K562 (cell line): Measurements from ENCODE around the gene ARL16. TPM values are rescaled to one million over a fixed set of nuclear protein-coding genes. Genes with fewer than 3 reads are reported as not detected.

ENCODE experiments used
- ELK3 ChIP-seq: fragments of 450-650 bp; formaldehyde crosslinking; IDR thresholded peaks from 2 replicates; pipeline ENCODE4 v1.4.0; 2020; ENCODE audit warnings: mild to moderate bottlenecking
- EWSR1 ChIP-seq: fragments of 450-650 bp; IDR thresholded peaks from 2 replicates; pipeline ENCODE4 v1.6.1; 2018; ENCODE audit warnings: borderline replicate concordance, mild to moderate bottlenecking, low read depth, moderate library complexity; ENCODE audit not compliant: partially characterized antibody
- FOXP4 ChIP-seq: sonication (generic); formaldehyde crosslinking; IDR thresholded peaks from 2 replicates; pipeline ENCODE4 v1.8.0; 2022; ENCODE audit warnings: mild to moderate bottlenecking, missing genetic modification reagents, borderline replicate concordance
- HCFC1 ChIP-seq: IDR thresholded peaks from 2 replicates; pipeline ENCODE4 v1.6.1; 2012; ENCODE audit warnings: low read depth, low read length, improper control_type of control experiment
- KAT2B ChIP-seq: IDR thresholded peaks from one replicate; pipeline ENCODE4 v1.6.1; 2012; ENCODE audit warnings: low read depth, mild to moderate bottlenecking, control low read depth, inconsistent platforms, low read length, moderate library complexity
- MAFF ChIP-seq: IDR thresholded peaks from 2 replicates; pipeline ENCODE4 v1.6.1; 2012; ENCODE audit warnings: low read length, improper control_type of control experiment
- POLR2A ChIP-seq: fragments of 450-650 bp; conservative IDR thresholded peaks from 2 replicates; pipeline ENCODE4 v1.6.1; 2016
- POLR2B ChIP-seq: fragments of 450-650 bp; IDR thresholded peaks from 2 replicates; pipeline ENCODE4 v1.6.1; 2018; ENCODE audit warnings: low read depth; ENCODE audit not compliant: partially characterized antibody
- RBBP5 ChIP-seq: fragments of 200-600 bp; sonication (generic); IDR thresholded peaks from 2 replicates; pipeline ENCODE4 v1.6.1; 2012; ENCODE audit warnings: borderline replicate concordance, mild to moderate bottlenecking, low read length, control low read depth, inconsistent platforms; ENCODE audit not compliant: insufficient read depth, poor library complexity, severe bottlenecking
- RBM39 ChIP-seq: fragments of 200-400 bp; formaldehyde crosslinking; optimal IDR thresholded peaks from 2 replicates; pipeline ENCODE3; 2018; ENCODE audit warnings: low read depth, low read length
- SLC30A9 ChIP-seq: fragments of 250-450 bp; sonication (Bioruptor Pico); IDR thresholded peaks from 2 replicates; pipeline ENCODE4 v1.8.0; 2022; ENCODE audit warnings: mild to moderate bottlenecking, moderate library complexity
- SP2 ChIP-seq: IDR thresholded peaks from 2 replicates; pipeline ENCODE4 v1.6.1; 2011; ENCODE audit warnings: mild to moderate bottlenecking, low read depth, low read length, moderate library complexity; ENCODE audit not compliant: poor library complexity, severe bottlenecking; ENCODE audit errors: extremely low read depth
- TBP ChIP-seq: optimal IDR thresholded peaks from 2 replicates; pipeline ENCODE3; 2011; ENCODE audit warnings: low read depth, low read length, improper control_type of control experiment
- TGIF2 ChIP-seq: sonication (generic); formaldehyde crosslinking; IDR thresholded peaks from 2 replicates; pipeline ENCODE4 v1.8.1; 2022; ENCODE audit warnings: mild to moderate bottlenecking, missing genetic modification reagents, moderate library complexity
- ZNF384 ChIP-seq: IDR thresholded peaks from 2 replicates; pipeline ENCODE4 v1.6.1; 2012; ENCODE audit warnings: low read depth, low read length, improper control_type of control experiment
- ZNF398 ChIP-seq: fragments of 250-450 bp; sonication (Bioruptor Pico); IDR thresholded peaks from 2 replicates; pipeline ENCODE4 v1.8.0; 2021; ENCODE audit warnings: moderate library complexity, mild to moderate bottlenecking, inconsistent platforms
- ZNF780A ChIP-seq: fragments of 250-450 bp; sonication (Bioruptor Pico); IDR thresholded peaks from 2 replicates; pipeline ENCODE4 v1.5.0; 2021; ENCODE audit warnings: mild to moderate bottlenecking
- polyA plus RNA-seq, 8 experiments: library from polyadenylated mRNA; depleted of rRNA in 4 of 8; stranded (reverse) in 5 of 8; unstranded in 3 of 8; fragments of >200 nt; fragmentation: Nextera tagmentation in 2 of 8; fragmentation: Illumina TruSeq in 1 of 8; extraction: Ambion mirVana in 2 of 8; extraction: Trizol in 1 of 8; gene quantifications; 2 replicates each; pipeline versions ENCODE4 v1.2.1 to v1.2.3, GENCODE V29; 2011 to 2014; ENCODE audit warnings: inconsistent platforms in 1 of 8, missing spikeins in 1 of 8
- total RNA-seq, 7 experiments: library from RNA; depleted of rRNA in 6 of 7; stranded (reverse); fragments of >200 nt in 6 of 7; fragmentation: Illumina TruSeq in 2 of 7; extraction: Trizol in 2 of 7; gene quantifications; 2 replicates each; pipeline versions ENCODE4 v1.2.1 to v1.2.3, GENCODE V29; 2011 to 2021; ENCODE audit warnings: low replicate concordance in 1 of 7
- TF ChIP-seq, protein P1 (sequence below): fragments of 250-450 bp; sonication (Bioruptor Pico); IDR thresholded peaks from 2 replicates; pipeline ENCODE4 v1.5.0; 2020; ENCODE audit warnings: mild to moderate bottlenecking
- TF ChIP-seq, protein P2 (sequence below), 2 experiments: fragments of 450-650 bp in 1 of 2; sonication (generic) in 1 of 2; formaldehyde crosslinking in 1 of 2; IDR thresholded peaks in 1 of 2; conservative IDR thresholded peaks in 1 of 2; 2 replicates each; pipeline versions ENCODE4 v1.6.1 to v1.8.1; 2016 to 2023; ENCODE audit warnings: mild to moderate bottlenecking in 2 of 2, moderate library complexity in 2 of 2, inconsistent platforms in 1 of 2, missing genetic modification reagents in 1 of 2

Gene ARL16
- total and polyA plus RNA-seq, 9 of the 15 experiments (the other 6 are each of a cell fraction or from before 2014, with no cell fraction given), result 5.4 to 32.4 (median 22.6) TPM

- TF ChIP-seq ZNF398 (CRISPR knock-in tag), result no peak
- TF ChIP-seq POLR2B, result peak; percentile 43
- no peak for TF ChIP-seq FOXP4 (CRISPR knock-in tag)
- TF ChIP-seq ELK3 (CRISPR knock-in tag), result no peak
- no peak for TF ChIP-seq RBM39
- no peak for TF ChIP-seq SP2
- peak; percentile 98 for TF ChIP-seq ZNF384
- TF ChIP-seq EWSR1, result no peak
- TF ChIP-seq TGIF2 (CRISPR knock-in tag), result no peak
- TF ChIP-seq KAT2B, result no peak
- no peak for TF ChIP-seq RBBP5
- no peak for TF ChIP-seq SLC30A9 (CRISPR knock-in tag)
- TF ChIP-seq TBP, result no peak
- peak; percentile 66 for TF ChIP-seq POLR2A
- TF ChIP-seq HCFC1, result no peak
- TF ChIP-seq ZNF780A (CRISPR knock-in tag), result no peak
- TF ChIP-seq, protein P1, sequence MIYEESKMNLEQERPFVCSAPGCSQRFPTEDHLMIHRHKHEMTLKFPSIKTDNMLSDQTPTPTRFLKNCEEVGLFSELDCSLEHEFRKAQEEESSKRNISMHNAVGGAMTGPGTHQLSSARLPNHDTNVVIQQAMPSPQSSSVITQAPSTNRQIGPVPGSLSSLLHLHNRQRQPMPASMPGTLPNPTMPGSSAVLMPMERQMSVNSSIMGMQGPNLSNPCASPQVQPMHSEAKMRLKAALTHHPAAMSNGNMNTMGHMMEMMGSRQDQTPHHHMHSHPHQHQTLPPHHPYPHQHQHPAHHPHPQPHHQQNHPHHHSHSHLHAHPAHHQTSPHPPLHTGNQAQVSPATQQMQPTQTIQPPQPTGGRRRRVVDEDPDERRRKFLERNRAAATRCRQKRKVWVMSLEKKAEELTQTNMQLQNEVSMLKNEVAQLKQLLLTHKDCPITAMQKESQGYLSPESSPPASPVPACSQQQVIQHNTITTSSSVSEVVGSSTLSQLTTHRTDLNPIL (CRISPR knock-in tag), result no peak
- peak; percentile 100 for TF ChIP-seq MAFF
- TF ChIP-seq, protein P2, sequence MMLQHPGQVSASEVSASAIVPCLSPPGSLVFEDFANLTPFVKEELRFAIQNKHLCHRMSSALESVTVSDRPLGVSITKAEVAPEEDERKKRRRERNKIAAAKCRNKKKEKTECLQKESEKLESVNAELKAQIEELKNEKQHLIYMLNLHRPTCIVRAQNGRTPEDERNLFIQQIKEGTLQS (IDR thresholded peaks at IDR 0.05), result peak; percentile 55
- TF ChIP-seq, protein P2 (CRISPR knock-in tag; conservative IDR thresholded peaks at IDR 0.05), result no peak
Observed at GRCh38 chr17:81722184-81723120, 38.9 kb upstream of the ARL16 start (continued).
